HG02943 (cell line): ENCODE data around the gene ZNF646.

ENCODE experiments used
- ATAC-seq: cut with Tn5 transposase; IDR thresholded peaks from one replicate; pipeline ENCODE4 v1.9.1; 2021; ENCODE audit warnings: mild to moderate bottlenecking, low read depth, moderate library complexity; ENCODE audit not compliant: unreplicated experiment

Gene ZNF646

GRCh38 chr16:31128711-31129567 is 54.7 kb downstream of the ZNF646 start:
- ATAC-seq = no peak

GRCh38 chr16:31129568-31130335 is 55.5 kb downstream of the ZNF646 start:
- ATAC-seq = no peak

GRCh38 chr16:31130336-31130891 is 56.2 kb downstream of the ZNF646 start:
- ATAC-seq = no peak

GRCh38 chr16:31130899-31131298 is 56.7 kb downstream of the ZNF646 start:
- no peak for ATAC-seq

- no peak for ATAC-seq
Observed at GRCh38 chr16:31131416-31131815, 57.2 kb downstream of the ZNF646 start.

GRCh38 chr16:31131841-31132271 is 57.6 kb downstream of the ZNF646 start:
- ATAC-seq = no peak

- no peak for ATAC-seq
Observed at GRCh38 chr16:31132303-31132979, 58.2 kb downstream of the ZNF646 start.

- no peak for ATAC-seq
Observed at GRCh38 chr16:31133046-31133501, 58.9 kb downstream of the ZNF646 start.
